NCI-H1694 treated with DMSO at 0.1 percent for 48 hours (cell line): ENCODE results near the gene FAM111A.
A peak's percentile ranks its signal among the peaks of the same experiment; 100 is the strongest.
"Not testable (repeated sequence)": the region's sequence is repeated elsewhere in the genome, so short reads cannot be mapped to it uniquely, and the experiment has no call there.

Experiments
- DNase-seq: peaks from one replicate; lab custom pipeline; 2025; lab: John Stamatoyannopoulos, UW

The FAM111A gene

DNA sequence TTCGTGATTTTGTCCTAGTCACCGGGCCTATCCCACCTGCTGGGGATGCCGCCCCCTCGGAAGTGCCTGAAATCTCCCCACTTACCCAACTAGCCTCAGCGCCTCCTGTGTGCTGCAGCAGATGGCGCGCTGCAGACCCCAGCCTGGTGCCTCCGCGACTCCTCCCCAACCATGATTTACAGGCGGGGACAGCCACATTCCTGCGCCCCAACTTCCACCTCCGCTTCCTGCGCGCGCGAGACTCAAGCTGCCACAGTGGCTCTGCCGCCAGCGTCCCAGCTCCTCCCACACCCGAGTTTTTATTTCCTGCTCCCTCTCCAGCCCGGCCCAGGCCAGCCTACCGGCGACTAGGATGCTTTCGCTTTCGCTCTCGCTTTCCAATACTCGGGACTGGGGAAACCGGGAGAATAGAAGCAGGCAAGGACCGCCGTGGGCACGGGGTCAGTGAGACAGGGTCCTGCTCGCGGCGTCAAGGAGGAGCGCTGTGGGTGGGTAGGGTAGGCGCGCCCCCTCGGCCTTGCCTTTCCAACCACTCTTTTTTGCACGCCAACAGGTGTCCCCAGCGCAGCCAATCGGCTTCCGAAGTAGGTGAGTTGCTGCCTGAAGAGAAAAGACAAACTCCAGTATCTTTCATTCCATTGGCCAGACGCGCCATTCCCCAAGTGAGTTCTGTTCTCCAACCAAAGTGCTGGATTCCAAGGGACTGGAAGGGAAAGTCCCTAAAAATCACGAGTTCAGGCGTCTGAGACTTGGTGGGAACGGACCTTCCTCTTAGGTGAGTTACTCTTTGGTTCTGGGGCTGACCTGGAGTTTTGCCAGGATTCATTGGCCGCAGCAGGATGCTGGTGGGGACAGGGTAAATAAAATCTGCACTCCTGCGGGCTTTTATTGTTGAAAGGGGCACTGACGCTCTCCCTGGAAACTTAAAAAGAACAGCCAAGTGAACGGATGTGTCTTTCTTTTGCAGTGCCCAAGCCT is at the start of gene FAM111A:
FAM111A (plus strand) TSS at position 327 of the 978 bp plus-strand sequence. CDS start 6,017 bp downstream, outside the sequence.
- DNase-seq, result peak; percentile 20

DNA sequence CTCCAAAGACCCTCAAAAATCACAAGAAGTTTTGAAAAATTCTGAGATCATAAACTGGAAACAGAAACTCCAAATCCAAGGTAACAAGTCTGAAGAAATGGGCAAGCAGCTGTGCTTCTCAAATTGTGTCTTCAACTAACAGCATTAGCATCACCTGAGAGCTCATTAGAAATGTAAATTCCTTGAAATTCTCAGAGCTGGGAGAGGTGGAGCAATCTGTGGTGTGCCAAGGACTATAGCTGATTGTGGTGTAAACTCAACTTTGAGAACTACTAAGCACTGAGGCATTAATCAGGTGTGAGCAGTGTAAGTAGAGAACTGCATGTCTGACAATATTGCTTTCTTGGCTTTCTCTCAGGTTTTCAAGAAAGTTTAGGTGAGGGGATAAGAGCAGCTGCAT is 49.1 kb upstream of the FAM111A start:
- DNase-seq, result not testable (repeated sequence)

DNA sequence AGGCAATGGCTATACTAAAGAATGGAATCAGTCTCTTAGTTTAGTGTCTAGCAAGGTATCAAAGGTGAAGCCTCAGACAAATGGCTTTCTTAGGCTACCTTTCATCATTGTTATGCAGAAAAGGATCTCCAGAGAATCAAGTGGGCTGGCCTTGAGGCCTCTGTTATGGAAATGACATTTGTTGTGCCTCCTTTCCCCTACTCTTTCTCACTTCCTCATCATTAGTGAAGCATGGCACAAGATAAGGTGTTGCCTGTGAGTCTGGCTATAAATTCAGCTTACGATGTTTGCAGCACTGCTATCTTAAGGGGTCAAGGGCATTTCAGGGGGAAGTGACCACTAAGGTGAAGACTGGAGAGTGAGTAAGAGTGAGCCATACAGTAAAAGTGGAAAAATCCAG is 47.4 kb upstream of the FAM111A start:
- not testable (repeated sequence) for DNase-seq

GRCh38 chr11:59095972-59096575 is 46.6 kb upstream of the FAM111A start:
- DNase-seq, result not testable (repeated sequence)

DNA sequence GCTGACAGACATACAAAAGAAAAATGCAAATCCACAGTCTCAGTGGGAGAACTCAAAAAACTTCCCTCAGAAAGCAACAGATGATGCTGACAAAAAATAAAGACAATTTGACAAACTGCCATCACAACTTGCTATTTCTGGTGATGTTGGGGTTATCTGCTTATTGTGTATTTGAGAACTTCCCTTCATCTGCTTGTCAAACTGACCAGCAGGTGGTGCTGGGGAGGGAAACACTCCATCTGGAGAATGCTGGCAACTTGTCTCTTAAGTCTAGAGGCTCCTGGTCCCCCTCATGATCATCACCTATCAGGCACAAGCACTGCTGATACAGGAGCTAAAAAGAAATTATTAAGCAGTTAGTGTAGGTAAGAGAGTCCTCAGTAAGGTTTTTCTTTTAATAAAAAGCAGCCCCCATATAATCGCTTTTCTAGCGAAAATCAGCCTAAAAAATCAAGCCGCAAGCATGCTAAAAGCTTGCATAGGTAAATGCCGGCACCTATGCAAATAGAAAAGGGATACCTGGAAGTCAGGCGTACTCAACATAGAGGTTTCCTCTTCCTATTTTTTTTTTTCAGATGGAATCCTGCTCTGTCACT is 45.4 kb upstream of the FAM111A start:
- peak; percentile 34 for DNase-seq

DNA sequence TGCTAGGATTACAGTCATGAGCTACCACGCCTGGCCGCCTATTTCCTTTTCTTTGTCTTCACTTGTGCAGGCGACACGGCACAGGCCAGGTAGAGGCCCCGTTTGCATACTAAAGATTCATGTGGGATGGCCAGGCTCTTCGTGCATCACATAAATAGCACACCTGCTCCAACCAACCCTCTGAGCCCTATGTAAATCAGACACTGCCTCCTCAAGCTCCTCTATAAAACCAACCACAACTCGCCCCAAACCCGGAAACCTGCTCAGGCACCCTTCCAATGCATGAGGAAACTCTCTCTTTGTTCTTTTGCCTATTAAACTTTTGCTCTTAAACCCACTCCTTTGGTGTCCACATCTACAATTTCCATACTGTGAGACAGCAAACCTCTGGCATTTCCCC is 44.7 kb upstream of the FAM111A start:
- not testable (repeated sequence) for DNase-seq

DNA sequence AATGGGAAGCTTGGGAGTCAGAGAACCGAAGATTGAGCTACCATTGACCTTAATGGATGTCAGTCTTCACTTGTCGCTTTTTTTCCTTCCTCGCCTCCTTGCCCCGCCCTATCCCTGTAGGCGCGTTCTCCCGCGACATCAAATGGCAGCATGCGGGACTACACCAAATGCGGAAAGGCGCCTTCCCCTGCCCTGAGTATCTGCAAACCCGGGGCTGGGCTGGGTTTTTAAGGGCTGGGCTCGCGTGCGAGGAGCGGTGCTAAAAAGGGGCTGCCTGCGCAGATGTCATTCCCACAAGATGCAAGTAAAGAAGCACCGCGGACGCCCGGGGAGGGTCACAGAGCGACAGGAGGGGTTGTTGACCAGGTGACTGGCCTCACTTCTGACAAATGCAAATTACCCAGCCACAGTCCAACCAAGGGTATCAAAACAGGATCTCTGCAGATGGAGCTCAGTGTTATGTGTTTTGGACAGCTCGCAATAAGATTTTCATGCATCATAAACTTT is 40.3 kb upstream of the FAM111A start:
- DNase-seq, result no peak

- peak; percentile 93 for DNase-seq
Observed at GRCh38 chr11:59106363-59107336, 36.0 kb upstream of the FAM111A start, which contains the start of gene FAM111B. FAM111B (plus strand) TSS chr11:59107237; CDS start chr11:59109626, 2,389 bp downstream.

- DNase-seq, result peak; percentile 1
Observed at GRCh38 chr11:59107721-59108120, 34.9 kb upstream of the FAM111A start.

- no peak for DNase-seq
Observed at GRCh38 chr11:59112494-59112893, 30.2 kb upstream of the FAM111A start.

- no peak for DNase-seq
Observed at GRCh38 chr11:59114344-59114743, 28.3 kb upstream of the FAM111A start.

DNA sequence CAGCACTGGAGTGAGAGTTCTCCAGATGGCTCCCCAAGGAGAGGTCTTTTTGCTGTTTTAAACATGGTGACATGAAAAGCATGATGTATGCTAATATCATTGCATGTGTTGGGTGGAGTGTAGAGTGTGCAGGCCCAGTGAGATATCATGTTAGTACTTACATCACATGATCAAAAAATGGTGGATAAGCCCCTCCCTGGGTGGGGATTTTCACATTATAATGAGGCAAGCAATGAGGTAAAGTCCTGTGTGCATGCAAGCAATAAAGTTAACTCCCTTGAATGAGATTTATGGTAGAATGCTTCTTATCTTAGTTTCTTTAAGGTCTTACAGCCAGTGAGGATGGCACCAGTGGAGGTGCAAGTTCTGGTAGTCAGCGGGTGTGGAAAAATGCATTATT is 27.1 kb upstream of the FAM111A start:
- DNase-seq, result no peak

DNA sequence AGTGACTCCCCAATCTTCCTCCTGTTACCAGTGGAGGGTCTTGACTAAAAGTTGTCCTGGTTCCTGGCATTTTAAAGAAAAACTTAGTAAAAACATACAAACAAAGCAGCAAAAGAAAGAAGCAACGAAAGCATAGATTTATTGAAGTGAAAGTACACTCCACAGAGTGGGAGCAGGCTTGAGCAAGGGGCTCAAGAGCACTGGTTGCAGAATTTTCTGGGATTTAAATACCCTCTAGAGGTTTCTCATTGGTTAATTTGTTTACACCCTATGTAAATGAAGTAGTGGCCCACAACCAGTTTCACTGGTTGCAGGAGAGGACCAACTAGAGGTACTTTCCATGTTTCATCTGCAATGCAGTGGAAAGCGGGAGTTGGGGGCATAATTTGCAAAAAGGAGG is 24.9 kb upstream of the FAM111A start:
- no peak for DNase-seq

GRCh38 chr11:59119826-59120225 is 22.8 kb upstream of the FAM111A start:
- DNase-seq, result no peak

GRCh38 chr11:59135648-59136461 is 6.8 kb upstream of the FAM111A start:
- DNase-seq, result peak; percentile 38

DNA sequence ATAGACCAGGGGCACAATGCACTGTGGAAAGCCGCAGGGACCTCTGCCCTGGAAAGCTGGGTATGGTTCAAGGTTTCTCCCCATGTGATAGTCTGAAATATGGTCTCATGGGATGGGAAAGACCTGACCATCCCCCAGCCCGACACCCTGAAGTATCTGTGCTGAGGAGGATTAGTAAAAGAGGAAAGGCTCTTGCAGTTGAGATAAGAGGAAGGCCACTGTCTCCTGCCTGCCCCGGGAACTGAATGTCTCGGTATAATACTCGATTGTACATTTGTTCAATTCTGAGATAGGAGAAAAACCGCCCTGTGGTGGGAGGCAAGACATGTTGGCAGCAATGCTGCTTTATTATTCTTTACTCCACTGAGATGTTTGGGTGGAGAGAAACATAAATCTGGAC is 6.1 kb upstream of the FAM111A start:
- DNase-seq, result not testable (repeated sequence)

- DNase-seq, result no peak
Observed at GRCh38 chr11:59137190-59137589, 5.5 kb upstream of the FAM111A start.

DNA sequence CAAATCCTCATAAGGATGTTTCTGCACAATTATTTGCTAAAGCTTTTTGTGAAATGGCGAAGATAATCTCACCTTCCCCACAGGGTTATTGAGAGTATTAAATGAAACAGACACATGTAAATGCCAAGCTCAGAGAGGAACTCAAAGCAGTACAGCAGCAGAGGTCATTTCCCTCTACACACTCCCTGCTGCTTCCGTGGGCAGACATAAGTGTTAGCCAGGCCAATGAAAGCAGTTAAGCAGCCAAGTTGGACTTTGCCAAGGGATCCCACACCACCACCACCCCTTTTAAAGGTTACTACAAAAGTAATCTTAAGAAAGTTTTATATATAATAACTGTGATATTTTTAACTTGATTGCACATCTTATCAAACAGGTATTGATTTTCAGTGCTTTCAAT is 4.0 kb upstream of the FAM111A start:
- no peak for DNase-seq

GRCh38 chr11:59141191-59141590 is 1.5 kb upstream of the FAM111A start:
- no peak for DNase-seq
